GM19023 (cell line): ENCODE measurements around the gene LSM7.
A peak's percentile ranks its signal among the peaks of the same experiment; 100 is the strongest.

Experiments used
- ATAC-seq: cut with Tn5 transposase; IDR thresholded peaks from one replicate; pipeline ENCODE4 v1.9.1; 2021; ENCODE audit warnings: mild to moderate bottlenecking, moderate library complexity; ENCODE audit not compliant: unreplicated experiment

Gene LSM7

GRCh38 chr19:2328401-2329148, at the start of gene LSM7, which contains the start of gene SPPL2B:
Gene LSM7, minus strand, starts transcription at chr19:2328586. Its CDS starts 20 bp downstream, at chr19:2328566.
Gene SPPL2B, plus strand, starts transcription at chr19:2328684. Its CDS starts 26 bp downstream, at chr19:2328710.
- ATAC-seq, result peak; percentile 68

GRCh38 chr19:2376784-2377519, 48.6 kb upstream of the LSM7 start:
- ATAC-seq, result no peak

- ATAC-seq, result no peak
These were observed 47.2 kb upstream of the LSM7 start for GRCh38 chr19:2375353-2376121.

- no peak for ATAC-seq
These were observed 46.4 kb upstream of the LSM7 start for GRCh38 chr19:2374808-2375207.

GRCh38 chr19:2372076-2372612, 43.8 kb upstream of the LSM7 start:
- no peak for ATAC-seq

GRCh38 chr19:2371656-2372055, 43.3 kb upstream of the LSM7 start:
- ATAC-seq, result no peak

GRCh38 chr19:2365201-2365970, 37.0 kb upstream of the LSM7 start:
- ATAC-seq, result no peak

GRCh38 chr19:2363419-2363818, 35.0 kb upstream of the LSM7 start:
- no peak for ATAC-seq

- no peak for ATAC-seq
These were observed 34.5 kb upstream of the LSM7 start for GRCh38 chr19:2362970-2363300.

- ATAC-seq, result no peak
These were observed 33.9 kb upstream of the LSM7 start for GRCh38 chr19:2362046-2362969.

GRCh38 chr19:2361246-2362045, 33.1 kb upstream of the LSM7 start:
- ATAC-seq, result no peak

- no peak for ATAC-seq
These were observed 32.4 kb upstream of the LSM7 start for GRCh38 chr19:2360833-2361232.

GRCh38 chr19:2359992-2360685, 31.8 kb upstream of the LSM7 start, which contains the start of gene TMPRSS9:
Gene TMPRSS9, plus strand, starts transcription at chr19:2360265. Its CDS starts 29,521 bp downstream, at chr19:2389786.
- no peak for ATAC-seq

- no peak for ATAC-seq
These were observed 30.3 kb upstream of the LSM7 start for GRCh38 chr19:2358548-2359173.

GRCh38 chr19:2357279-2358206, 29.2 kb upstream of the LSM7 start:
- ATAC-seq, result no peak

- ATAC-seq, result no peak
These were observed 27.8 kb upstream of the LSM7 start for GRCh38 chr19:2356036-2356646.
